ENCODE measurements around the gene COL4A3. TPM values are rescaled to one million over a fixed set of nuclear protein-coding genes. Genes with fewer than 3 reads are reported as not detected.

The COL4A3 gene
- total RNA-seq, 1 experiment from 2014 or later, result 0.15 TPM

GRCh38 chr2:227198866-227199265, 34.4 kb downstream of the COL4A3 start:
- Histone ChIP-seq H2AK5ac (ENCODE audit: insufficient read length, low read length) (no peak overlapping the region), H4K8ac (replicated peaks; ENCODE audit: insufficient read length, low read depth, low read length) (no peak overlapping the region), H3K4ac (ENCODE audit: low read depth, low read length) (no peak overlapping the region), H3K27me3 (ENCODE audit: insufficient read depth, low read length) (no peaks in the 10 kb centered on the region), H4K5ac (ENCODE audit: insufficient read length, low read depth, low read length) (no peak overlapping the region), H2BK5ac (ENCODE audit: insufficient read length, low read length) (no peak overlapping the region), H2BK15ac (ENCODE audit: low read depth, low read length) (no peak overlapping the region), H3K56ac (ENCODE audit: insufficient read length, low read depth, low read length) (no peak overlapping the region), H3K23ac (ENCODE audit: insufficient read length, low read depth, low read length) (no peak overlapping the region), H3K79me2 (ENCODE audit: insufficient read depth, low read length) (no peaks in the 10 kb centered on the region), H4K91ac (ENCODE audit: insufficient read length, low read depth, low read length) (no peak overlapping the region), H2BK12ac (ENCODE audit: insufficient read length, low read depth, low read length) (no peak overlapping the region), H3K14ac (ENCODE audit: insufficient read depth, low read length) (no peak overlapping the region), H2BK20ac (ENCODE audit: low read depth, low read length, poor library complexity, severe bottlenecking) (no peak overlapping the region), H3K27ac (ENCODE audit: insufficient read length, low read depth, low read length) (no peak overlapping the region), H3K23me2 (ENCODE audit: insufficient read length, low read depth, low read length, poor library complexity, severe bottlenecking) (no peaks in the 10 kb centered on the region), H3K4me1 (ENCODE audit: insufficient read depth, low read length) (no peaks in the 10 kb centered on the region), H3T11ph (ENCODE audit: low read length) (no peak overlapping the region), H3K4me2 (ENCODE audit: insufficient read depth, insufficient read length, low read length) (no peak overlapping the region), H3K79me1 (ENCODE audit: insufficient read depth, low read depth, low read length, poor library complexity, severe bottlenecking) (no peaks in the 10 kb centered on the region), H3K9me3 (ENCODE audit: control insufficient read depth, low read depth, low read length) (no peaks in the 10 kb centered on the region), H4K20me1 (ENCODE audit: control insufficient read depth, insufficient read depth, insufficient read length) (no peaks in the 10 kb centered on the region), H3K9ac (ENCODE audit: extremely low read depth, insufficient read length, low read length) (no peak overlapping the region), H2BK120ac (ENCODE audit: low read depth, low read length, poor library complexity, severe bottlenecking) (no peak overlapping the region), H3K18ac (ENCODE audit: insufficient read length, low read depth, low read length) (no peak overlapping the region), H2AFZ (ENCODE audit: low read length) (no peak overlapping the region)
- WGBS (ENCODE audit: extremely low coverage, insufficient read length, low lambda C conversion rate), result no CpG with 5 or more reads among the region's 3 CpGs
- Mint-ChIP-seq H3K4me1 (0 out of 4 replicates have a peak, but pooled peaks cover 0 to 2% of the 10 kb centered on the region in 2 experiments), H3K27me3 (ENCODE audit: low read depth) (peaks cover 4% of the 10 kb centered on the region; the same call in 1 of the 2 replicates), H3K27ac (no peak overlapping the region; a peak in 1 of 7 replicates), H3K36me3 (ENCODE audit: insufficient read depth in 1 of 3, low read depth in 3 of 3) (0 out of 7 replicates have a peak, but pooled peaks cover 0 to 2% (median 0%) of the 10 kb centered on the region in 3 experiments), H3K9me3 (no peaks in the 10 kb centered on the region), H3K4me3 (no peak overlapping the region)
- DNase-seq, result no peak
- no peak for TF ChIP-seq CTCF (conservative IDR thresholded peaks at IDR 0.05)
